SH-SY5Y (cell line): ENCODE results near the gene NELFB.

Source experiments
- GATA2 ChIP-seq: IDR thresholded peaks from 2 replicates; pipeline ENCODE4 v1.6.1; 2011; ENCODE audit warnings: mild to moderate bottlenecking, low read depth, low read length
- GATA3 ChIP-seq: IDR thresholded peaks from 2 replicates; pipeline ENCODE4 v1.6.1; 2011; ENCODE audit warnings: low read depth, mild to moderate bottlenecking, low read length, moderate library complexity

GRCh38 chr9:137218754-137219271 is 36.3 kb upstream of the NELFB start:
- TF ChIP-seq GATA2 (no peak), GATA3 (no peak)
